Measurements from ENCODE around the gene LZTR1.

DNA sequence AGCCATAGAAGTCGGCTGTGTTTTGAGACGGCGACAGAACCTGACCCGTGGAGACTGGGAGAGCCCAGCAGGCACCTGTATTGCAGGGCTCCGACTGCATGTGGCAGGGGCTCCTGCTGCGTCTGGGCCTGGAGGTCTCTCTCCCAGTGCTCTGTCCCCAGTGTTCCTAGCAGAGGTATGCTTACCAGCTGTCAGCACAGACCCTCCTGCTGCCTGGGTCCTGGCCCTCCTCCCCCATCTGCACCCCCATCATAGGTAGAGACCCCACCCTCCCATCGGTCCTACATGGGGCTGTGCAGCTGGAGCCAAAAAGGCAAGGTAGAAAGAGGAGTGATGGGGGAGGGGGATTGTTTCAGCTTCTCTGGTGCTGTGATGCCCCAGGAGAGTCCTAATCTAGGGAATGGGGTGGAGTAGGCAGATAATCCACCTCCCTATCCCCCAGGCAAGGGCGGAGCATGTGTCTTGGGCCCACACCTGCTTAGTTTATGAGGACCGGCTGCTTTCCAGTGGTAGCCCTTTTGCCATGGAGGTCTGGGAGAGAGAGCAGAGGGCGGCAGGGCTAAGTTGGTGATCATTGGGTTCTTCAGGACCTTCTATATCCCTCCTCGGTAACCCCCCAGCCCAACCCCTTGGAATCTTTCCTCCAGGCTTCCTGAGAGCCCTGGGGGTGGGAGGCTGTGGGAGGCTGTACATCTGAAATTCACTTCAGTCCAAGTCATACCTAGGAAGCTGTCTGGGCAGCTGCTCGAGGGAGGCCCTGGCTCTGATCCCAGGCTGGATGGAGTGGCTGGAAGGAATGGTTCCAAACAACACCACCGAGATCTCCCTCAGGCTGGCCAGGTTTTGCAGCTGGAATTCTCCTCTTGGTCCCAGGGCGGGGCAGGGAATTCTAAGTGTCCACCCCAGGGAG lies 44.9 kb downstream of the LZTR1 start:
- TF ChIP-seq, protein P1, sequence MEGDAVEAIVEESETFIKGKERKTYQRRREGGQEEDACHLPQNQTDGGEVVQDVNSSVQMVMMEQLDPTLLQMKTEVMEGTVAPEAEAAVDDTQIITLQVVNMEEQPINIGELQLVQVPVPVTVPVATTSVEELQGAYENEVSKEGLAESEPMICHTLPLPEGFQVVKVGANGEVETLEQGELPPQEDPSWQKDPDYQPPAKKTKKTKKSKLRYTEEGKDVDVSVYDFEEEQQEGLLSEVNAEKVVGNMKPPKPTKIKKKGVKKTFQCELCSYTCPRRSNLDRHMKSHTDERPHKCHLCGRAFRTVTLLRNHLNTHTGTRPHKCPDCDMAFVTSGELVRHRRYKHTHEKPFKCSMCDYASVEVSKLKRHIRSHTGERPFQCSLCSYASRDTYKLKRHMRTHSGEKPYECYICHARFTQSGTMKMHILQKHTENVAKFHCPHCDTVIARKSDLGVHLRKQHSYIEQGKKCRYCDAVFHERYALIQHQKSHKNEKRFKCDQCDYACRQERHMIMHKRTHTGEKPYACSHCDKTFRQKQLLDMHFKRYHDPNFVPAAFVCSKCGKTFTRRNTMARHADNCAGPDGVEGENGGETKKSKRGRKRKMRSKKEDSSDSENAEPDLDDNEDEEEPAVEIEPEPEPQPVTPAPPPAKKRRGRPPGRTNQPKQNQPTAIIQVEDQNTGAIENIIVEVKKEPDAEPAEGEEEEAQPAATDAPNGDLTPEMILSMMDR (IDR thresholded peaks at IDR 0.05; ENCODE audit: low read depth, low read length), result no peak
- TF ChIP-seq EZH2phosphoT487 (IDR thresholded peaks at IDR 0.05; ENCODE audit: low read depth), result no peak
